ENCODE results near the gene CPNE1. TPM values are rescaled to one million over a fixed set of nuclear protein-coding genes. Genes with fewer than 3 reads are reported as not detected.

Gene CPNE1
- total RNA-seq, 3 donors from 2014 or later (not counting 1 experiment from before 2014, with no cell fraction given) = 298 to 342 (median 334) TPM

DNA sequence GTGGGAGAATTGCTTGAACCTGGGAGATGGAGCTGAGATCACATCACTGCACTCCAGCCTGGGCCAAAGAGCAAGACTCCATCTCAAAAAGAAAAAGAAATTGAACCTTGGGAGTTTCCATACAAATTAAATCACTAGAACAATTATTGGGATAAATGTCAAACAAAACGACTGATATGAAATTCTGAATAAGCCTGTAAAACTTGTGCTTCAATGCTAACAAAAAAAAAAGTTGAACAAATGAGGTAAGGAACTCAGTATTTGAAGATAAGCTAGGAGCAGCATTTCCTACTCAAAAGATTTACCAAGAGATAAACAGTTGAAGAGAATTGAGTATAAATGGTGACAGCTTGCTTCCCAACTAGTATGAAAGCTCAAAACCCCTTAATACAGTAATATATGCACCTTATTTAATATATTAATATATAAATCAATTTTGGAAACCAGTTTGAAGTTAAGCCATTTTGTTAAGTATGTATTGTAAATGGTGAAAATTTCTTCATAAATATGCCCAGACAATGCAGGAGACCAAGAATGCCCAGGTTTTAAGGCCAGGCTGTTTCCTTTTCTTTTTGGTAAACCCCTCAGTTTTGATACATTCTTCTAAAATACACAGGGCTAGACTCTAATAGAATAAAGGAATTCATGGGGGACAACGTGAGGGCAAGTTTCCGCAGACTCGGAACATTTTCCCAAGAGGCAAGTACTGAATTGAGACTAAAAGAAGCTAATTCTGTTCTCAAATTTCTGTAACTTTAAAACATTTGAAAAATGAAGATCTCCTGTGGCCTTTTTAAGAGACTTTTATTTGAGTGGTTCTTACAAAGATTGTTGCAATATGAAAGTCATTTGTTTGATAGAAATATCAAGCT is 38.4 kb upstream of the CPNE1 start:
- no peak for DNase-seq
- no peaks in the 10 kb centered on the region for H3K9me3 ChIP-seq (ENCODE audit: control insufficient read depth, insufficient read depth, low read length)
- H3K27ac Mint-ChIP-seq = peak overlapping the region; percentile 74 to 96
- H3K36me3 ChIP-seq (ENCODE audit: control insufficient read depth, insufficient read depth, low read length) = peaks cover 65% of the 10 kb centered on the region
- intact Hi-C loops (cut with micrococcal nuclease) = loop anchor here (10.0 kb wide), 2 partner anchors 182 to 238 kb away; no protein-coding TSS in a partner anchor
- peaks cover 21% of the 10 kb centered on the region for H3K36me3 Mint-ChIP-seq
- no peak overlapping the region for H3K4me3 ChIP-seq (ENCODE audit: low read length)
- TF ChIP-seq, protein P1, sequence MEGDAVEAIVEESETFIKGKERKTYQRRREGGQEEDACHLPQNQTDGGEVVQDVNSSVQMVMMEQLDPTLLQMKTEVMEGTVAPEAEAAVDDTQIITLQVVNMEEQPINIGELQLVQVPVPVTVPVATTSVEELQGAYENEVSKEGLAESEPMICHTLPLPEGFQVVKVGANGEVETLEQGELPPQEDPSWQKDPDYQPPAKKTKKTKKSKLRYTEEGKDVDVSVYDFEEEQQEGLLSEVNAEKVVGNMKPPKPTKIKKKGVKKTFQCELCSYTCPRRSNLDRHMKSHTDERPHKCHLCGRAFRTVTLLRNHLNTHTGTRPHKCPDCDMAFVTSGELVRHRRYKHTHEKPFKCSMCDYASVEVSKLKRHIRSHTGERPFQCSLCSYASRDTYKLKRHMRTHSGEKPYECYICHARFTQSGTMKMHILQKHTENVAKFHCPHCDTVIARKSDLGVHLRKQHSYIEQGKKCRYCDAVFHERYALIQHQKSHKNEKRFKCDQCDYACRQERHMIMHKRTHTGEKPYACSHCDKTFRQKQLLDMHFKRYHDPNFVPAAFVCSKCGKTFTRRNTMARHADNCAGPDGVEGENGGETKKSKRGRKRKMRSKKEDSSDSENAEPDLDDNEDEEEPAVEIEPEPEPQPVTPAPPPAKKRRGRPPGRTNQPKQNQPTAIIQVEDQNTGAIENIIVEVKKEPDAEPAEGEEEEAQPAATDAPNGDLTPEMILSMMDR (IDR thresholded peaks at IDR 0.05) = no peak
- no peaks in the 10 kb centered on the region for H3K27me3 ChIP-seq (ENCODE audit: control insufficient read depth, insufficient read depth, low read length)
- peaks cover 9% of the 10 kb centered on the region for H3K4me1 ChIP-seq (ENCODE audit: control insufficient read depth, insufficient read depth, low read length)
- H3K9me3 Mint-ChIP-seq = no peaks in the 10 kb centered on the region
- H3K4me1 Mint-ChIP-seq = peaks cover 40 to 41% of the 10 kb centered on the region in 2 donors
- no peak overlapping the region for H3K27ac ChIP-seq (ENCODE audit: low read length)
- H3K4me3 Mint-ChIP-seq = no peak overlapping the region
- no peaks in the 10 kb centered on the region for H3K27me3 Mint-ChIP-seq (ENCODE audit: low read depth in 2 of 2)
- 93% methylated on average over 3 of the region's 4 CpGs for WGBS (ENCODE audit: insufficient coverage)
- ATAC-seq = no peak

DNA sequence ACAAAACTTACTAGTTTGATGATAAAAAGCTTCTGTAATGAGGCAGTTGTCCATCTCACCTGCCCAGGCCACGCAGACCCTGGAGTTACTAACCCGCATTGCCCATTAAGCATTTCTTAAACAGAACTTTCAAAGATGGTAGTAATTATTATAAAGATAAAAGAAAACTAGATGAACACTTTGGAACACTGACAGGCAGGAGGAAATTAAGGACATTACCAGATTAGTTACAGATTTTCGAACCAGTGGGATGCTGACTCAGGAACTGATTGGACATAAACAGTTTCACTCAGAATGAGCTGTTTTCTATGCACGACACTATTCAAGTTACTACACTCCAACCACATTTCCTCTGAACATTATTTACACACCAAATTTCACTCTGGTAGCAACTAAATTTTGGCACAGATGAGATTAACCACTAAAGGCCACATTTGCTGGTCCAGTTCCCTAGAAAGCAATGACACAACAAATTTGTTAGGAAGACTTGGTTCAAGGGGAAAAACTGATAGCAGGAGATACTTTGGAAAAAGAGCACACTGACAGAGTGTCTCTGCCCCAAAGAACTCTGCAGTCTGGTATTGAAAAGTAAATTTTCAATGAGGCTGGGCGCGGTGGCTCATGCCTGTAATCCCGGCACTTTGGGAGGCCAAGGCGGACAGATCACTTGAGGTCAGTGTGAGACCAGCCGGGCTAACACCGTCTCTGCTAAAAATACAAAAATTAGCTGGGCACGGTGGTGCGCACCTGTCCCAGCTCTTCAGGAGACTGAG is 37.5 kb upstream of the CPNE1 start:
- Mint-ChIP-seq H3K4me1 (peaks cover 48 to 49% of the 10 kb centered on the region in 2 donors), H3K4me3 (peak overlapping the region; percentile 42)
- H3K27ac ChIP-seq (ENCODE audit: low read length) = no peak overlapping the region

DNA sequence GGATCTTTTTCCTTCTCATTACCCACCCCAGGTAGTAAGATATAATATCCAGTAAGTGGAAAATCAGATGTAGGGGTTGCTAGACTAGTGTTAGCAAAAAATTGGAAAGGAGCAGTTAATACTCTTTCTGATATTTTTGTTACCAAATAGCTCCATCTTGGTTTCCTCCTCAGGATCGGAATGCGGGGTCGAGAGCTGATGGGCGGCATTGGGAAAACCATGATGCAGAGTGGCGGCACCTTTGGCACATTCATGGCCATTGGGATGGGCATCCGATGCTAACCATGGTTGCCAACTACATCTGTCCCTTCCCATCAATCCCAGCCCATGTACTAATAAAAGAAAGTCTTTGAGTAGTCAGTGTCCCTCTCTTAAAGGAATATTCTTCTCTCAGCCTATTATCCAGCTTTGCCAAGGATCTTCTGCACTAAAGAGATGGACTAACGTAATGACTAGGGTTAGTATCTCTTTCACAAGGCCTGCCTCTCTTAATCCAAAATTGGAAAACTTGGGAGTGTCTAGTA is 36.0 kb upstream of the CPNE1 start:
- Histone ChIP-seq H3K27ac (ENCODE audit: low read length) (peak overlapping the region; percentile 93), H3K9me3 (ENCODE audit: control insufficient read depth, insufficient read depth, low read length) (no peaks in the 10 kb centered on the region), H3K4me1 (ENCODE audit: control insufficient read depth, insufficient read depth, low read length) (peaks cover 12% of the 10 kb centered on the region), H3K4me3 (ENCODE audit: low read length) (no peak overlapping the region), H3K27me3 (ENCODE audit: control insufficient read depth, insufficient read depth, low read length) (no peaks in the 10 kb centered on the region), H3K36me3 (ENCODE audit: control insufficient read depth, insufficient read depth, low read length) (peaks cover 46% of the 10 kb centered on the region)
- intact Hi-C loops (cut with micrococcal nuclease) = loop anchor here (10.0 kb wide), 2 partner anchors 184 to 236 kb away; no protein-coding TSS in a partner anchor
- ATAC-seq = no peak
- no peak for DNase-seq
- Mint-ChIP-seq H3K36me3 (peaks cover 21% of the 10 kb centered on the region), H3K9me3 (no peaks in the 10 kb centered on the region), H3K27ac (peak overlapping the region; percentile 89 to 96), H3K4me1 (peaks cover 49 to 50% of the 10 kb centered on the region in 2 donors), H3K27me3 (ENCODE audit: low read depth in 2 of 2) (no peaks in the 10 kb centered on the region), H3K4me3 (peak overlapping the region; percentile 99)
- TF ChIP-seq, protein P1 (IDR thresholded peaks at IDR 0.05) = no peak
- 97% methylated on average over 6 of the region's 7 CpGs for WGBS (ENCODE audit: insufficient coverage)

More for the DNA sequence above, 37.5 kb upstream of the CPNE1 start:
- WGBS (ENCODE audit: insufficient coverage) = 90% methylated on average over 10 of the region's 12 CpGs
- Mint-ChIP-seq H3K9me3 (no peaks in the 10 kb centered on the region), H3K36me3 (peaks cover 21% of the 10 kb centered on the region), H3K27me3 (ENCODE audit: low read depth in 2 of 2) (no peaks in the 10 kb centered on the region), H3K27ac (peak overlapping the region; percentile 74 to 96)
- DNase-seq (no peak), ATAC-seq (no peak)
- H3K27me3 ChIP-seq (ENCODE audit: control insufficient read depth, insufficient read depth, low read length) = no peaks in the 10 kb centered on the region
- H3K4me1 ChIP-seq (ENCODE audit: control insufficient read depth, insufficient read depth, low read length) = peaks cover 12% of the 10 kb centered on the region
- intact Hi-C loops (cut with micrococcal nuclease) = loop anchor here (10.0 kb wide), 2 partner anchors 183 to 237 kb away; no protein-coding TSS in a partner anchor
- H3K9me3 ChIP-seq (ENCODE audit: control insufficient read depth, insufficient read depth, low read length) = no peaks in the 10 kb centered on the region
- TF ChIP-seq, protein P1 (IDR thresholded peaks at IDR 0.05) = no peak
- H3K4me3 ChIP-seq (ENCODE audit: low read length) = no peak overlapping the region
- peaks cover 56% of the 10 kb centered on the region for H3K36me3 ChIP-seq (ENCODE audit: control insufficient read depth, insufficient read depth, low read length)

All from natural killer cell (primary cell).